Measurements from ENCODE around the gene CCDC142. TPM values are rescaled to one million over a fixed set of nuclear protein-coding genes. Genes with fewer than 3 reads are reported as not detected.
A peak's percentile ranks its signal among the peaks of the same experiment; 100 is the strongest.

Gene CCDC142
- 6.1 TPM for polyA plus RNA-seq (2013, experiment 1 of 2)
- 5.8 TPM for polyA plus RNA-seq (2013, experiment 2 of 2)

DNA sequence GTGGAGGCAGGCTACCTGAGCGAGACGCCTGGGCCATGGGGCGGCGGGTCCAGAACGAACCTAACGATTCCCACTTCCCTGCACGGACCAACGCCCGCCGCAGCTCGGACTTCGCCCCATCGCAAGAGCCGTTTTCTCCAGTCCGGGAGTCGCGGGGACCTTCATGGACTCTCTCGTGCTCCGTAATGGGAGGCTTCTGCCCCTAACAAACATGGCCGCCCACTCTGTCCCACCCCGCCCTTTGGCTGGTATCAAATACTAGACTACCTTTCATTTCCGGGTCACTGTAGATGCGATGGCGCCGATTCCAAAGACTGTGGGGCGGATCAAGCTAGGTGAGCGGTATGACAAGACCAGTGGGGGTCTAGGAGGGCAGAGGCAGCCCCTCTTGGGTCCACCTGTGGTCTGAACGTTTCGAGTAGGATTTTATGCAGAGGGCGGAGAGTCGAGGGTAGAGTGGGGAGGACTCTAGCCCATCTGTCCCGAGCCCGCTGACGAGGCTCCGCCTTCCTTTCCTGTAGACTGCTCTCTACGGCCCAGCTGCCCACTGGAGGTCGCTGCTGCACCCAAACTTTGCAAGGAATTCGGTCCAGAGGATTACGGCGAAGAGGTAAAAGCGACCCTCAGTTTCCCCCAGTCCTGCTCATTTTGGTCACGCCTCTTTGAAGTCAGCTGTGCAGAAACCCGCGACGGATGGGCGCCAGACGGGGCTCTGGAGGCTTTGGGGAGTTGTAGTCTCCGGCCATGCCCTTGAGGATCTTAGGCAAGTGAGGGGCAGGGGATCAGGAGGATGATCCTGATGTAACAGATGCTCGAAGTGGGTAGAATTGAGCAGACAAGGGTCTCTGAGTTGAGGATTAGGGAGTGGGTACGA is at the start of gene CCDC142, which contains the start of gene TTC31:
TSS of gene CCDC142 (minus strand) at position 198 of the 874 bp plus-strand sequence. CDS start at position 37, 161 bp downstream.
TSS of gene TTC31 (plus strand) at position 281 of the 874 bp plus-strand sequence. CDS start at position 296, 15 bp downstream.
- peak within 1 kb of the TSS; percentile 79 for H3K4me3 ChIP-seq (ENCODE audit: extremely low read depth, insufficient read depth, low read length, poor library complexity, severe bottlenecking)
- peaks cover 4% of the 10 kb centered on the region for H3K4me1 ChIP-seq (ENCODE audit: control insufficient read depth, insufficient read depth, low read length, poor library complexity, severe bottlenecking)
- peak within 1 kb of the TSS; percentile 81 for H3K27ac ChIP-seq (ENCODE audit: low read depth, low read length, severe bottlenecking)
- peaks cover 45% of the 10 kb centered on the region for H3K36me3 ChIP-seq (ENCODE audit: control insufficient read depth, insufficient read depth, low read length)
- H3K9me3 ChIP-seq (ENCODE audit: control insufficient read depth, low read length): no peaks in the 10 kb centered on the region
- WGBS, 2 experiments (ENCODE audit: insufficient coverage in 2 of 2): 1 to 2% methylated on average over 40 to 42 of the region's 50 CpGs

GRCh38 chr2:74532222-74532621 is 49.4 kb upstream of the CCDC142 start:
- Histone ChIP-seq H3K36me3 (ENCODE audit: control insufficient read depth, insufficient read depth, low read length) (peaks cover 50% of the 10 kb centered on the region), H3K4me1 (ENCODE audit: control insufficient read depth, insufficient read depth, low read length, poor library complexity, severe bottlenecking) (peaks cover 17% of the 10 kb centered on the region), H3K27ac (ENCODE audit: low read depth, low read length, severe bottlenecking) (no peak overlapping the region), H3K9me3 (ENCODE audit: control insufficient read depth, low read length) (no peaks in the 10 kb centered on the region), H3K4me3 (ENCODE audit: extremely low read depth, insufficient read depth, low read length, poor library complexity, severe bottlenecking) (no peak overlapping the region)

DNA sequence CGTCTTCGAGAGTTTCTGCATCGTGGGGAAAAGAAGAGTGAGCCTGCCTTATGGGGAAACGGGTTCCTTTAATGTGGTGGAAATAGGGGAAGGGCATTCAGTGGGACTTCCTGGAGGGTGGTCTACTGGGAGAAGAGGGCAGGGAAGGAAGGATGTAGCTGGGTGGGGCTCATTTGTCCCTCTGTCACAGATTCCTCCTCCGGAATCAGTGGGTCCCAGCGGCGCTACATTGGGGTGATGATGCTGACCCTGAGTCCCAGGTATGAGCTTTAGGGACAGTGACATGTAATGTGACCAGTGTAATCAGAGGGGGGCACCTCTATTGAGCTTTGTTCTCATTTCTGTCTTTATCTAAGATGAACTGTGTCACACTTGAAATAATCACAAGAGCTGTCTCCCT is 48.9 kb upstream of the CCDC142 start:
- H3K4me3 ChIP-seq (ENCODE audit: extremely low read depth, insufficient read depth, low read length, poor library complexity, severe bottlenecking): no peak overlapping the region

GRCh38 chr2:74530239-74531187 is 47.7 kb upstream of the CCDC142 start:
- H3K36me3 ChIP-seq (ENCODE audit: control insufficient read depth, insufficient read depth, low read length): peaks cover 65% of the 10 kb centered on the region
- H3K9me3 ChIP-seq (ENCODE audit: control insufficient read depth, low read length): no peaks in the 10 kb centered on the region
- H3K4me3 ChIP-seq (ENCODE audit: extremely low read depth, insufficient read depth, low read length, poor library complexity, severe bottlenecking): peak overlapping the region; percentile 98
- peaks cover 12% of the 10 kb centered on the region for H3K4me1 ChIP-seq (ENCODE audit: control insufficient read depth, insufficient read depth, low read length, poor library complexity, severe bottlenecking)
- peak overlapping the region; percentile 49 for H3K27ac ChIP-seq (ENCODE audit: low read depth, low read length, severe bottlenecking)
- WGBS, 2 experiments (ENCODE audit: insufficient coverage in 2 of 2): 16 to 17% methylated on average over 32 to 39 of the region's 54 CpGs

More for the DNA sequence above, 48.9 kb upstream of the CCDC142 start:
- Histone ChIP-seq H3K9me3 (ENCODE audit: control insufficient read depth, low read length) (no peaks in the 10 kb centered on the region), H3K4me1 (ENCODE audit: control insufficient read depth, insufficient read depth, low read length, poor library complexity, severe bottlenecking) (peaks cover 12% of the 10 kb centered on the region), H3K36me3 (ENCODE audit: control insufficient read depth, insufficient read depth, low read length) (peaks cover 55% of the 10 kb centered on the region), H3K27ac (ENCODE audit: low read depth, low read length, severe bottlenecking) (no peak overlapping the region)
- 86 to 87% methylated on average over 4 to 7 of the region's 7 CpGs for WGBS, 2 experiments (ENCODE audit: insufficient coverage in 2 of 2)

DNA sequence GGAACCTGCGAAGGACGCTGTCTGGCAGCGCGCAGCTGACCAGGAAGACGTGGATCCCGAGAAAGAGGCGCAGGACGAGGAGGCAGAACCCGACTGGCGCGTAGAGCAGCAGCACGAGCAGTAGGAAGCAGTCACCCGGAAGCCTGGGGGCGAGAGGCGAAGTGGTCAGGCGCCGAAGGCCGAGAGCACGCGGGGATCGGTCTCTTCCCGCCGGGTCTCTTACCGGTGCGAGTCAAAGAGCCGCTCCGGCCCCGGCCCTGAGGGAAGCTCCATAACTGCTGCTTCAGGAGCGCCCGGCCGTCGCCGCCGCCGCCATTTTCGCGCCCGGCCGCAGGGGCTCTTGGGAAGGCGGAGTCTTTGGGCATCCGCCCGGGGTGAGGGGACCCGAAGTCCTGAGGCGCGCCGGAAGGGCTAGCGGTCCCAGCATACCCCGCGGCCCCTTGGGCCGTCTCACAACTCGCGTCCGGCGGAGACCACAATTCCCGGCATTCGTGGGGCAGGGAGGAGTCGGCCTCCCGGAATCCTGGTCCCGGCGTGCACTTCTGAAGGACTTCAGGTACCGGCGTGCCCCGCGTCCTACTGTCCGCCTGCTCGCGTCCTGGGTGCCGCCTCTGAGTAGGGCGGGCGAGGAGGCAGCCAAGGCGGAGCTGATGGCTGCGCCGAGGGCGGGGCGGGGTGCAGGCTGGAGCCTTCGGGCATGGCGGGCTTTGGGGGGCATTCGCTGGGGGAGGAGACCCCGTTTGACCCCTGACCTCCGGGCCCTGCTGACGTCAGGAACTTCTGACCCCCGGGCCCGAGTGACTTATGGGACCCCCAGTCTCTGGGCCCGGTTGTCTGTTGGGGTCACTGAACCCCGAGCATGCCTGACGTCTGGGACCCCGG is 46.8 kb upstream of the CCDC142 start, which contains the start of the genes AUP1 and HTRA2:
TSS of gene AUP1 (minus strand) at position 350 of the 882 bp plus-strand sequence. CDS start at position 273, 77 bp downstream.
TSS of gene HTRA2 (plus strand) at position 577 of the 882 bp plus-strand sequence. CDS start at position 651, 74 bp downstream.
- peak within 1 kb of the TSS; percentile 98 for H3K4me3 ChIP-seq (ENCODE audit: extremely low read depth, insufficient read depth, low read length, poor library complexity, severe bottlenecking)
- H3K27ac ChIP-seq (ENCODE audit: low read depth, low read length, severe bottlenecking): peak within 1 kb of the TSS; percentile 64
- peaks cover 12% of the 10 kb centered on the region for H3K4me1 ChIP-seq (ENCODE audit: control insufficient read depth, insufficient read depth, low read length, poor library complexity, severe bottlenecking)
- 0% methylated on average over 70 to 86 of the region's 87 CpGs for WGBS, 2 experiments (ENCODE audit: insufficient coverage in 2 of 2)
- no peaks in the 10 kb centered on the region for H3K9me3 ChIP-seq (ENCODE audit: control insufficient read depth, low read length)
- H3K36me3 ChIP-seq (ENCODE audit: control insufficient read depth, insufficient read depth, low read length): peaks cover 68% of the 10 kb centered on the region

DNA sequence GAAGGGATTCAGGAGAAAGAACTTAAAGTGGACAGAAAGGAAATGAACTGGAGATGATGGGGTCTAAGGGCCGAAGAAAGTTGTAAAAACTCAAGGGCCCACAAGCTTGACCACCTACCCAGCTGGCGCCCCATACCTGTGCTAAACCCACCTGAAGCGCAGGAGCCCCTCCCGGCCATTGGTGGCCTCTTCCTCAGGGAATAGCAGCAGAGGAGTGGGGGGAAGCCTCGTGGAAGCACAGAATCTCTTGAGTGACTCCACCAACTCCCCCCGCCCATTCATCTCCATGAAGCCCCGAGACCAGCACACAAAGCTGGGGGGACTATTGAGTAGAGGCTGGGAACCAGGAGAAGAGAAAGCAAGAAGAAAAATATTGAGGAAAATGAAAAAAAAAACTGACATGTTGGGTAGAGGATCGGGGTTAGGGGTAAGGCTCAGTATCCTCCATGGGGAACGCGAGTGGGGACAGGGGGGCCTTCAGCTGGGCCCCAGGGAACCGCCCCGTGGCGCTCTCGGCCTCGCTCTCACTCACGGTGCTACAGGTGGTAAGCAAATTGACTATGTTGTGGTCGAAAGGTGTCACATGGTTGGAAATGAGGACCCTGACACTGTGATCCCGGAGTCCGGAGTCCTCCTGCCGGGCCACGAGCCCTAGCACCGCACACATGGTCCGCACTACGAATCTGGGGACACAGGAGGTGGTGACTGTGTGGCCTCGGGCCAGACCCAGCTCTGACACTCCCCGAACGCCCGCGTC is 46.0 kb upstream of the CCDC142 start:
- Histone ChIP-seq H3K27ac (ENCODE audit: low read depth, low read length, severe bottlenecking) (peak overlapping the region; percentile 64), H3K36me3 (ENCODE audit: control insufficient read depth, insufficient read depth, low read length) (peaks cover 62% of the 10 kb centered on the region), H3K4me3 (ENCODE audit: extremely low read depth, insufficient read depth, low read length, poor library complexity, severe bottlenecking) (peak overlapping the region; percentile 98), H3K9me3 (ENCODE audit: control insufficient read depth, low read length) (no peaks in the 10 kb centered on the region), H3K4me1 (ENCODE audit: control insufficient read depth, insufficient read depth, low read length, poor library complexity, severe bottlenecking) (peaks cover 12% of the 10 kb centered on the region)
- WGBS, 2 experiments (ENCODE audit: insufficient coverage in 2 of 2): 0 to 10% methylated on average over 16 to 22 of the region's 29 CpGs

DNA sequence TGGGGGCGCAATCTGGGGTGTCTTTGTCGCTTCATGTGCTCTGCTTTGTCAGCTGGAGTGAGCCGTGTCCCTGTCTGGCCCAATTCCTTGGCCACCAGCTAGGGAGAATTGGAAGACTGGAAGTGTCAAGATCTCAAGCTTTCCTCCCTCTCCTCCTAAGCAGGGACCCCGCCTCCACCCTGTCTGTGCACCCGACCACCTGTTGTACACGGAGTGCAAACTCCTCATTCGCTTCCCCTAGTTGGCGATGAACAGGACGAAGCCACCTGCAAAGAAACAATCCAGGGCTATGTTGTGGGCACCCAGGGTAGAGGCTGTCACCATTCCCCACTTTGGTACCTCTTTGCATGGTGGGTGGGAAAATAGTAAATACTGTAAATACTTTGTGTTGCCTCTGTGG is 44.9 kb upstream of the CCDC142 start:
- no peak overlapping the region for H3K27ac ChIP-seq (ENCODE audit: low read depth, low read length, severe bottlenecking)
- 95 to 98% methylated on average over 6 to 7 of the region's 9 CpGs for WGBS, 2 experiments (ENCODE audit: insufficient coverage in 2 of 2)
- H3K9me3 ChIP-seq (ENCODE audit: control insufficient read depth, low read length): no peaks in the 10 kb centered on the region
- peaks cover 12% of the 10 kb centered on the region for H3K4me1 ChIP-seq (ENCODE audit: control insufficient read depth, insufficient read depth, low read length, poor library complexity, severe bottlenecking)
- H3K36me3 ChIP-seq (ENCODE audit: control insufficient read depth, insufficient read depth, low read length): peaks cover 52% of the 10 kb centered on the region
- peak overlapping the region; percentile 98 for H3K4me3 ChIP-seq (ENCODE audit: extremely low read depth, insufficient read depth, low read length, poor library complexity, severe bottlenecking)

GRCh38 chr2:74526649-74527230 is 43.9 kb upstream of the CCDC142 start:
- Histone ChIP-seq H3K27ac (ENCODE audit: low read depth, low read length, severe bottlenecking) (no peak overlapping the region), H3K4me1 (ENCODE audit: control insufficient read depth, insufficient read depth, low read length, poor library complexity, severe bottlenecking) (peaks cover 12% of the 10 kb centered on the region), H3K9me3 (ENCODE audit: control insufficient read depth, low read length) (no peaks in the 10 kb centered on the region), H3K36me3 (ENCODE audit: control insufficient read depth, insufficient read depth, low read length) (peaks cover 47% of the 10 kb centered on the region), H3K4me3 (ENCODE audit: extremely low read depth, insufficient read depth, low read length, poor library complexity, severe bottlenecking) (no peak overlapping the region)
- 98 to 100% methylated on average over 5 to 8 of the region's 11 CpGs for WGBS, 2 experiments (ENCODE audit: insufficient coverage in 2 of 2)

All from mesodermal cell (in vitro differentiated cells).